Stomach (tissue), 4 donors: ENCODE data around the gene FNDC3B.

Experiments used
- CTCF ChIP-seq, 7 experiments: fragments of 450-650 bp in 4 of 7; fragments of 200-600 bp in 3 of 7; sonication (generic) in 3 of 7; IDR thresholded peaks; one replicate each; pipeline ENCODE4 v1.5.1; 2016 to 2019; ENCODE audit warnings: antibody characterized with exemption in 7 of 7, control low read depth in 2 of 7, mild to moderate bottlenecking in 1 of 7
- EP300 ChIP-seq: sonication (generic); formaldehyde crosslinking; IDR thresholded peaks from one replicate; pipeline ENCODE4 v1.6.1; 2017; ENCODE audit warnings: antibody characterized with exemption
- POLR2A ChIP-seq, 4 donors: fragments of 450-650 bp; IDR thresholded peaks; one replicate each; pipeline ENCODE4 v1.6.1; 2016; ENCODE audit warnings: antibody characterized with exemption in 4 of 4, control low read depth in 2 of 4, mild to moderate bottlenecking in 1 of 4, moderate library complexity in 1 of 4
- POLR2AphosphoS5 ChIP-seq, 3 donors: sonication (generic); formaldehyde crosslinking; IDR thresholded peaks; one replicate each; pipeline ENCODE4 v1.6.1; 2016; ENCODE audit warnings: antibody characterized with exemption in 3 of 3

DNA sequence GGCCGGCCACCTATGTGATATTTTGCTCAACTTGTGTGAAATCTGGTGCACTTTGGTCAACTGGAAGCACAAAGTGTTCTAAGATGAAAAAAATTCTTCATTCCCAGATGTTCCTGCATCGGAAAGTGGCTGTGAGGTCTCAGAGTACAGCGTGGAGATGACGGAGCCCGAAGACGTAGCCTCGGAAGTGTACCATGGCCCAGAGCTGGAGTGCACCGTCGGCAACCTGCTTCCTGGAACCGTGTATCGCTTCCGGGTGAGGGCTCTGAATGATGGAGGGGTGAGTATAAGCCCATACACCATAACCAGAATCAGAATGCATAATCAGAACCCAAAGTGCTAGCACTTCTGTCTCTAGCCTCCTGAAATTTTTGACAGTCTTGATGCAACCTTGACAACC is 304.6 kb downstream of the FNDC3B start:
- TF ChIP-seq POLR2A (IDR thresholded peaks at IDR 0.05) (no peak), EP300 (no peak), CTCF (IDR thresholded peaks at IDR 0.05) (no peak), POLR2AphosphoS5 (IDR thresholded peaks at IDR 0.05) (no peak)
